HG03025 (cell line): Measurements from ENCODE around the gene GPHN.

ENCODE experiments used
- ATAC-seq: cut with Tn5 transposase; IDR thresholded peaks from one replicate; pipeline ENCODE4 v1.9.1; 2021; ENCODE audit warnings: mild to moderate bottlenecking, moderate library complexity; ENCODE audit not compliant: unreplicated experiment, low FRiP score

Gene GPHN

DNA sequence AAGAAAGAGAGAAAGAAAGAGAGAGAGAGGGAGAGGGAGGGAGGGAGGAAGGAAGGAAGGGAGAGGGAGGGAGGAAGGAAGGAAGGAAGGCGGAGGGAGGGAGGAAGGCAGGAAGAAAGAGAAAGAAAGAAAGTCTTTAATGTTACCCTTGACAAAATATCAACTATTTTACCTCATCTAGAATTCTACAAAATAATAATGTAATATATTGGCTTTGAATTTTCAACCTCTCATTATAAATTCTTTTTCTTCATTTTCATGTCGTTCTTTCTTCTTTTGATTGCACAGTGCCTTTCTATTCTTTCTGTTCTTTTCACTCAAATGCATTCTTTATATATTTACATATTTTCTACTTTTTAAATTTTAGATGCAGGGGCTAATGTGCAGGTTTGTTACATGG lies 621.8 kb downstream of the GPHN start:
- no peak for ATAC-seq

DNA sequence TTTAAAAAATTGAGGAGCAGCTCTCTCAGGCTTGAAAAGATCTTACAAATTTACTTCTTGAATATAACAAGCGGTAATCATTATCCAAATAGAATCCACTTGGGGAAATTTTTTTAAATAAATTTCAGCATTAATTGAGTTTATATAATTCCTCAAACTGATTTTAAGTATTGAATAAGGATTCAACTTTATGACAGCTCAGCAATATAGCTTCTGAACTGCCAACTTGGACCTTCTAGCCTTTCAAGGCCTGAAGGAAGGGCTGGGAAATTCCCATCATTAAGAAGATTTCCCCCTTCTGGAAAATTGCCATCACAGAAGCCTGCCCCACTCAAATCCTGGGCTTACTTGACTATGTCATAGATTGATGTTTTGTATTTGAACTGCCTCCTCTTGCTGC lies 623.7 kb downstream of the GPHN start:
- ATAC-seq, result no peak

DNA sequence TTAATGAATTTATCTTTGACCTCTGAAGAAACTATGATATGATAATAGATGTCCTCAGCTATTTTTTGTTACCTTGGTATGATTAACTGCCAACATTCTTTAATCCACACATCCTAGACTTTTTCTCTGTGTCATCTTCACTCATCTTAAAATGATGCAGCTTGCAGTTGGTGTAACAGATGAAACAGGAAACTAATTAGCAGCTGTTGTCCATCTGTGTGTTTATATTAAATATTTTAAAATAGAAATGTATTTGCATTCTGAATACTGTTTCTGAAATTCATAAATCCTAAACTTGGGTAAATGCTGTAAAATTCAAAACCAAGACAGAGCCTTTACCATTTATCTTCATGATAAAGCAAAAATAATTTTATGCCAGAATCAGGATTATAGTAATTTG lies 625.2 kb downstream of the GPHN start:
- no peak for ATAC-seq

DNA sequence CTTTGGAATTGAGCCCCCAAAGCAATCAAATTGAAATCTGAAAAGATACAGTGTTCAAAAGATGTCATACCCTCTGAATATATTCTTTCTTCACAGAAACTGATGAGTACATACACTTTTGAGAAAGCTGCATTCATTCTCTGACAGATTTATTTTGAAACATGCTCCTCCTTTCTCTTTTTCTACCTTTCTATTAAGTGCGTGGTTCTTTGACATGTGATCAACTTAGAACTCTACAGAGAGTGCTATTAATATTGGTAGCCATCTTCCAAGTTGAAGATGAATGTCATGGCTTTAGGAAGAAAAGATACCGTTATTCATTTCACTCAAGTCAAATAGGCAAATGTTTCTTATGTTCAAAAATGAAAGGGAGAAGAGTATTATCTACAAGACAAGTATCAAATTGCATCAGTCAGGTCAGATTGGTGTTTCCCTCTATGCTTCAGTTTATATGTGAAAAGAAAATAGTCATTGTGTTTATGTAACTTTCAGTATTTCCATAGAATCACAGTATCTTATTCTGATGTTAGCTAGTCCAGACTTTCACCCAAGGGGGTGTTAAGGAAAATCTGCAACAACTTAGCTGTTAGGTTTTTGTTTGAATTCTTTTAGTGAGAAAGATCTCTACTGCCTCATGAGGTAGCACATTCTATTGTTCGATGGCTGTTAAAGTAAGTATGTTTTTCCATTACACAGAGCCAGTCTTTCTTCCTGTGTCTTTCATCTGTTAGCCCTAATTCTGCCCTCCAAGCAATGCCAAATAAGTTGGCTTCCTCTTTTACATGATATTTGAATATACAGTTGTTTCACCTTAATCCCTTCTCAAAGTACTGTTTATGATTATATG lies 625.9 kb downstream of the GPHN start:
- ATAC-seq, result no peak

DNA sequence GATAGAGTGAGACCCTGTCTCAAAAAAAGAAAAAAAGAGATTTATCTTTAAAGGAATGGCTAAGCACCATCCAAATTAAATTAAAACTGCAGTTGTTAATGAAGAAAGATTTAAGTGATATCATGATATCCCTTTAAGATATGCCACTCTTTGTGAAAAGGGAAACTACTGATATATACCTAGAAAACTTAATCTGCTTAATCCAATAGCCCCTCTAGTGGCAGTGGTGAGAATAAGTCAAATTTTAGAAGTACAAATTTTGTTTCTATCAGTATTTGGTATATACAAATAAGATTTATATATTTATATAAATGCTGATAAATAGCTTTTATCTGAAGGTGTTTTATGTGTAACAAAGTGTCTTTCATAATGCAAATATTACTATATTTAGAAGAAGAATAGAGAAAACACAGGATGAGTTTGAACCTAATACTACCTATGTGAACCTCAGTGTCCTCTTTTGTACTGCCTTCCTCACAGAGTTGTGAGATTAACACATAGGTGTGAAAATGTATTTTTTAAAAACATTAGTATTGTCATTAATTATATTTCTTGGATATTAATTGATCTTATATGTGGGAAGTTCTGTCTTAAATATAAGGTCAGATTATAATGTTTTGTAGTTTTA lies 629.9 kb downstream of the GPHN start:
- ATAC-seq, result no peak

DNA sequence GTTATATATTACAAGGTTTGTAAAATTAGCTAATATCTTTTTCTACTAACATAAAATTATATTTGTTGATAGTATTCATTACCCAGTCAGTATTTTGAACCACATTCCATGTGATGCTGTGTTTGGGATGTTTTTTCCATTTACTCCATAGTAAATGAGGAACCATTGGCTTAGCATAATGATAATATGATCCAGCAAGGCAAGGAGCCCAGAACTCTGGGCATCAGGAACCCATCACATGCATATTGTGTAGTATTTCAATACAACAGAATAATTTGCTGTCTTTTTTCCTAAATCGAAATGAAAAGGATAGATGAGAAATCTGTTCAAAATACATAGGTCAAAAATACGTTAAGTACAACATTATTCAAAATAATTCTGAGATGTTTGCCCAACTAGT lies 632.6 kb downstream of the GPHN start:
- ATAC-seq, result no peak

DNA sequence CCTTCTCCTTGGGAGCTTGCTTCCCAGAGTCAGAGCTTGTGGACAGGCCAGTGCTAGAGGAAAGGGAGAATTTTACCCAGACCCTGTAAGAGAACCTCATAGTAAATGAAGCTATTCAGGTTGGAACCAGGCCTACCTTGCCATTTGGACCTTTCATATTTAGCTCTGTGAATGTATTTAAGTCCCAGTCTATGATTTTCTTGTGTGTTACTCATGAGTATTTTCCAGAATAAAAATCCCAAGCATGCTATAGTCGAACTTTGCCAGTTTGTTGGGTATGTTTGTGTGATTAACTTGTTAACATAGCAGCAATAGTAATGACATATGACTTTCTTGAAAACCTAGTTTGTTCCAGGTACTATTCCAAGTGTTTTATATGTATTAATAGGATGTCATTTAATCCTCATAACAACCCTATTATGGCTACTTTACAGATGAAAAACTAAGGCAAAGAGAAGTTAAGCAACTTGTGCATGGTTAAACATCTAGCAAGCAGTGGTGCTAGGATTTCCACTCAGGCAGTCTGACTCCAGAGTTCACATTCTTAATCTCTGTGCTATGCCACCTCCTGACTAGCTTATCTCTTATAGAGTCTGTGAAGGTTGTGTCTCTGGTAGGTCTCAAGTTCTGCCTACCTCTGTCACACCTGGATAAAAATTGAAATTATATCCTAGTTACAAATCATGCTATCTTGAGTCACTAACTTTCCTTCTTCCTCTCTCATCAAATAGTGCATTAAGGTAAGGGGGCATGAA lies 633.4 kb downstream of the GPHN start:
- no peak for ATAC-seq

DNA sequence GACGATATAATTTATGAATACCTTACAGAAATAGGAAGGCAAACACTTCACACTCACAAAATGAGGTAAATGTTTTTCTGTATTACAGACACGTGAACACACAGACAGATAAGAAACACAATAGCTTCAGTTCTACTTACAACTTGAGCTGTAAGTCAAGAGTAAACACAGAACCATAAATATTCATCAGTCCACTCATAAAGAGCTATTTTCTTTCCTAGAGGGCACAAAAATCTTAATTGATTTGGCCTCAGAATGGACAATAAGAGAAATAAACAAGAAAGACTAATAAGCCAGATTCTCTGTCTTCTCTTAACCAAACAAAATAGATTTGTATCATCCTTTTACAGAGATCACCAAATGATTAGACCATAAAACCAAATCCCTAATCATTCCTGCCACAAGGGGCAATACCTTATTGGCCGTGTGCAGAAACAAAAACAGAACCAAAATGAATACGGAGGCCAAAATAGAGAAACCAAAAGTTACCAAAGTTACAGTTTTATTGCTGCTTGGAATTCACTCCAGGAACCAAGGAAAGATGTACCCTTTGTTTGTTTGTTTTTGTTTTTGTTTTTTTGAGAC lies 643.2 kb downstream of the GPHN start:
- ATAC-seq, result no peak

DNA sequence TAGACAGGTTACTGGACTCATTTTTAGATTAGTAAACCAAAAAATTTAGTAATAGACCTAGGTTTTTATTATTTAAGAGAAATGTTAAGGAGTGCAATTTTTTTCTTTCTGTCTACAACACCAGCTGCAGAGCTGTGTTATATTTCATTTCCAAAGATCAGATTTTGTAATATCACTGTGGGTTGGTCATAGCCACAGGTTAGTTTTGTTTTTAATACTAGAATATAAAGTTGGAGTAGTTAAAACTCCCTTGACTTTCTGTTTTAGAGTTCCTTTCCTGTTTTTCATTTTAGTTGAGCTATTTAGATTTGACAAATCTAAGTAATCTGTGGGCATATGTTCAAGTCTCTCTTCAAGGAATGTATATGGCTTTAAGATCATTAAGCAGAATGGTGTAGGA lies 650.6 kb downstream of the GPHN start:
- ATAC-seq, result no peak

DNA sequence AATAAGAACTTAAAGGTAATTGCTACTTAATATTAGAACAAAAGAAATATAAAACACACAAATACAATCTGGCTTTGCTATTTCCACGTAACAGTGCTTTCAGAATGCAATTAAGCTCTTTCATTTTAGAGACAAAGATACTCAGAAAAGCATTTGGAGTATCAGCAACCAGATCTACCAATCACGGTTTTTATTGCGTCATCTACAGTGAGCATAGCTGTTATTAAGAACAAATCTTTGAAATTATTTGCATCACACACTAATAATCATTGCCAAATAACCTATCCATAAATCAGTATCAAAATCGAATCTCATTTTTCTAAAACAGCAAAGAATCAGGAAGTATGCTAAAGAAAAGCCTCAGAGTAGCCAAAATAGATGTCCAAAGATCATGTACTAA lies 654.4 kb downstream of the GPHN start:
- ATAC-seq, result no peak

DNA sequence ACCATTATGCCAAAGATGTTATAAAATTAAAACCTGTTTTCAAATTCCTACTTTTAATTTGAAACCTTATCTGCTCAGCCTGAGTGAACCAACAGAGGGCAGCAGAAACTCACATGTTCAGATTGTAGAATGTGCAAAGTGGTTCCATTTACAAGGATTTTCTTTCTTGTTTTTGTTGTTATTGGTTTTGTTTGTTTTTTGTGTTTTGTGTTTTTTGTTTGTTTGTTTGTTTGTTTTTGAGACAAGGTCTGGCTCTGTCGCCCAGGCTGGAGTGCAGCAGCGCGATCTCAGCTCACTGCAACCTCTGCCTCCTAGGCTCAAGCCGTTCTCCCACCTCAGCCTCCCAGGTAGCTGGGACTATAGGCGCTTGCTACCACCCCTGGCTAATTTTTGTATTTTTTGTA lies 658.5 kb downstream of the GPHN start:
- no peak for ATAC-seq

DNA sequence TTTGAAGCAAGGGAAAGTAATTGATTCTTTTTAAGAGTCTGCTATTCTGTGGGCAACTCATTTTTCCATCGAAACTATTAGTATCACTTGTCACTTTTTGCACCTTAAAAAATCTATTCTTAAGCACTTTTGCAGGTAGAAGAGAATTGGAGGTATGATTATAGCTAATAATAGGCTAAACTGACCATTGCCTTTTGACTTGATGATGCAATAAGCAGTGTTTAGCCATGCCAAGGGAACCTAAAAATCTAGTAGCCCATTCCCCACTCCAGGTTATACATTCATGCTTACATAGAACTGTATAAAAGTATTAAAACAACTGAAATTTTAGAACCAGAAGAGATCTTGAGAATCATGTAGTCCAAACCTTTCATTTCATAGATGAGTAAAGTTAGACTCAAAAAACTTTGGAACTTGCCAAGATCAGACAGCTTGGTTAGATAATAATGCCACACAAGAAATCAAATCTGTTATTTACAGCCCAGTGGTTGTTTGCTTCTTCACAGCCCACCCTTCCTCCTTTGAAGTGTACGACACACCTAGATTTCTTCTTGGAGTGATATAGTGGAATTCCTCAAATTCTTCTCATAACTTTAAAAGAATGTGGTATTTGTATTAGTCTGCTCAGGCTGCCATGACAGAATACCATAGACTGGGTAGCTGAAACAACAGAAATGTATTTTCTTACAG lies 659.6 kb downstream of the GPHN start:
- ATAC-seq, result no peak

DNA sequence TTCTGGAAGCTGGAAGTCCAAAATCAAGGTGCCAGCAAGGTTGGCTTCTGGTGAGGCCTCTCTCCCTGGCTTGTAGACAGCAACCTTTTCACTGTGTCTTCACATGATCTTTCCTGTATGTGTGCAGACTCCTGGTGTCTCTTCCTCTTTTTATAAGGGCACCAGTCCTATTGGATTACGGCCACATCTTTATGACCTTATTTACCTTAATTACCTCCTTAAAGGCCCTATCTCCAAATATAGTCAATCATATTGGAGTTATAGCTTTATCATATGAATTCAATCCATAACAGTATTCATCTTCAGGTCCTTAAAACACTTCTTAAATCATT lies 660.1 kb downstream of the GPHN start:
- no peak for ATAC-seq

DNA sequence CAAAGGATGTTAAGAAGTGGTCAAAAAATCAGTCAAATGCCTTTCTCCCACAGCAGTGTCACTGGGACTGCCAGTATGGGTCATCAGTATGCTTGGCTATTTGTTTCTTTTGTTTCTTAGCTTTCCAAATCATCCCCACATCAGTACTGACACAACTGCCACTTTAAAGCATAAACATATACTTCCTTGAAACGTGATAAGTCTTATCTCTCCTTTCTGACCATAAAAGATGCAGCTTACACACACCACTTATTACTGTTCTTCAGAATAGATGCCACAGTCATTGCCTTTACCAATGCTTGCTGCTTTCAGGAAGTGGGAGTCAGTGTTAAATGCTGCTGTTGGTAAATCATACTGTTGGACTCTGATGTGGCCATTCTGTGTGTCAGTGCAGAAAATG lies 662.7 kb downstream of the GPHN start:
- no peak for ATAC-seq

DNA sequence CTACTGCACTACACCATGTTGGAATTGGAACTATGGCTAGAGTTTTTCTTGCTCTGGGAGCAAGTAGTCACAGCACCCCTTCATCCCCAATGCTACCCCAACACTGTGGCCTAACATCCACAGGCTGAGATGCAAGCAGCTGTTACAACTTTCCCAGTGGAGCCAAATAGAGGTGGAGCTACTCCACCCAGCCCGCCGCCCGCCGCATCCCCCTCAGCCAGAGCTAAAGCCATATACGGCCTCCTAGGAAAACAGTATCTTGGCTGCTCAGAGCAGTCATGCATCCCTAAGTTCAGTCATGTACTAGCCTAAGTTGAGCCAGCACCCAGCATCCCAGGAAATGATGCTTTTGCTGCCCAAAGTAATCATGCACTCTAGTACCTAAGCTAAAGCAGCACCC lies 664.1 kb downstream of the GPHN start:
- ATAC-seq, result no peak

DNA sequence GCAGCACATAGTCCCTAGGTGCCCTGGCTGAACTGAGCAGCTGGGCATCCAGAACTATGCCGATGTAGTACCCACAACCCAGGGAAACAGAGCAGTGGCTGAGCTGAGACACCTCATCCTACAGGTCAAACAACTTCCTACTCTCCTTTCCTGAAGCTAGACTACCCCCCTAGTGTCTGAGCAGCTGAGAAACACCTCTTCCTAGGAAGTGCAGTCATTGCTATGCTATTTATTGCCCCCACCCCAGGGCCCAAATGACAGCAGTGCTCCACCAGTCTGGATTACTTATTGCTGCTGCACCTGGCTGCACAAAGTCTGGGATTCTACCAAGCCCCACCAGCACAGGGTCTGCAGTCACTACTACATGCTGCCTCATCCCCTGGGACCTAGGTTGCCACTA lies 664.6 kb downstream of the GPHN start:
- ATAC-seq, result no peak

DNA sequence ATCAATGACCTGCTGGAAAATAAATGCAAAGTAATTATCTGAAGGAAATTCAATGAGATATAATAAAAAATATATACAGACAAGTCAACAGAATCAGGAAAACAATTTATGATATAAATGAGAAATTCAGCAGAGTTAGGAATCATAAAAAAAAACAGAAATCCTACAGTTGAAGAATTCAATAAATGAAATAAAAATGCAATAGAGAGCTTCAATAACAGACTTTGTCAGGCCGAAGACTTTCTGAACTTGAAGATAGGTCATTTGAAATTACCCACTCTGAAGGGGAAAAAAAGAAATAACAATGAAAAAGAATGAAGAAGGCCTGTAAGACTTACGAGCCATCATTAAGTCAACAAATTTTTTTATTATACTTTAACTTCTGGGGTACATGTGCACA lies 665.8 kb downstream of the GPHN start:
- ATAC-seq, result no peak

DNA sequence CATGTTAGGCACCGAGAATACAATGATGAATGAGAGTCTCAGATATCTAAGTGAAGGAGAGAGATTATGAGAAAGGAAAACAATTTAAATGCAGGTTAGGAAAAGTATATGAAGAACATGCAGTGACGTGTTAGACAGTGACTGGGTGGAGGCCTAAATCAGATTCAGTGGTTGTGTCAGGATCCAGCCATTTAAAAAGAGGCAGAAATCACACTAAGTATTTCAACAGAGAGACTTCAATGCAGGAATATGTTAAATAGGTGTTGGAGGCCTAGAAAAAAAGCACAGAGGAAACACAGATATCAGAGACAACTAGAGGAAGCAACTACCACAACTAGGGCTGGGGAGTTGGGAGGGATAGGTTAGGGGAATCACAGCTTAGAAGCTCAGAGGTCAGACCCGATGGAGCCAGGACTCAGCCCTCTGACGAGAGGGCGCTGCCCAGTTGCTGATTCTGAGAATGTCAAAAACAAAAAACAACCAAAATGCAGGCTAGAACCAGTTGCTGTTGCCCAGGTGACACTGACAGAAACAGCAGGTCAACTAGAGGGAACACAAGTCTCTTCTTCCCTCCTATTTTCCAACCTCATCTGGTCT lies 678.3 kb downstream of the GPHN start:
- no peak for ATAC-seq

DNA sequence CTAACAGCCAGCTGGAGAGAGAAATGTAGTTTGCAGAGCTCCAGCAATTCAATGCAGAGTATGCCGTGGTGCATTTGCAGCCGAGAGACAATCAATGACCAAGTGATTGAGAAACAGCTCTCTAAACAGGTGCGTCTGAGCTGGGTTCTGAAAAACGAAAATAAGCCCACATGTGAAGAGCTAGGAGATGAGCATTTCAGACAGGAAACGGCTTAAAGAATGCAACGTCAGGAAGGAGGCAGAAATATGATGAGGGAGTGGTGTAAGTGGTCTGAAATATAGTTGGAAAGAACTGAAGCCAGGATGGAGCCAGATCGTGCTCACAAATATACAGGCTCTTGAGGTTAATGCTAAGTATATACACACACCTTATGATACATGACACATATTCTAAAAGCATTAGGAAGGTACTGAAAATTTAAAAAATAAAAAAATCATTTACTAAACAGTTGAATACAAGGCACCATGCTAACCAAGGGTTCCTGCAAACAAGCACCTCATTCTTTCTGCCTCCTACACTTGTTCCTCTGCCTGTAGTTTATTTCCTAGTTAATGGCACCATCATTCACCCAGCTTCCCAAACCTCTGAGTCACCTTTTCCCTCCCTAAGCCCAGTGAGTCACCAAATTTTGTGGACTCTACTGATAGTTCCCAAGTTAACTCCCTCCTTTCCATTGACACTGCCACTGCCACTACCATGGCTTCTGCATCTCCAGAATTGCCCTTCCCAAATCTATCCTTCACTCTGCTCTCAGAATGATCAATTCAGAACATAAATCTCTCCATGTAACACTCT lies 679.0 kb downstream of the GPHN start:
- no peak for ATAC-seq

DNA sequence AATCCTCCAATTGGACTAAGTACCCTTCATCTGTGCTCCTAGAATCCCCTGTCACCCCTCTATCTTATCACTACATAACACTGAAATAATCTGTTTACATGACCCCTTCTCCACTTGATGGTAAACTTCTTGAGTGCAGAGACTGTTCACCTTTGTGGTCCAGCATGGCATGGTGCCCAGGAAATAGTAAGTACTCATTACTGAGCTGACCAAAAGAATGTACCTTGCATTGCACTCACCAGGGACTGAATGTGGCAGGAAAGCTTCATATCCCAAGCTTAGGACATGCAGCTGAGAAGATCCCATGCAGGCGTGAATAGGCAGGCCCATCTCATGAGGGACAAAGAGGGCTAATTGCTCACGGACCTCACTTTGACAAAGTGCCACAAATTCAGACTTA lies 679.9 kb downstream of the GPHN start:
- ATAC-seq, result no peak
